MCF 10A (cell line): Measurements from ENCODE around the gene OBSL1. TPM values are rescaled to one million over a fixed set of nuclear protein-coding genes. Genes with fewer than 3 reads are reported as not detected.

Experiments
- BruUV-seq: library from RNA; stranded (reverse); fragments of 400-500 nt; replicated peaks from 2 replicates; lab custom pipeline; 2021; lab: Mats Ljungman, UMichigan
- CTCF ChIA-PET: fragments of 300-600 bp; sonication (Branson Sonifier 250); formaldehyde crosslinking; extraction: SDS; loops from one replicate; lab custom pipeline; 2021; ENCODE audit warnings: antibody characterized with exemption, inconsistent platforms; lab: Yijun Ruan, JAX
- POLR2A ChIA-PET: fragments of 300-600, 350-650 bp; sonication (Branson Sonifier 250); formaldehyde crosslinking; extraction: SDS; loops from one replicate; lab custom pipeline; 2020; ENCODE audit warnings: antibody characterized with exemption, inconsistent platforms; lab: Yijun Ruan, JAX
- DNase-seq: peaks from one replicate; pipeline ENCODE4 v3.0.0-alpha.2; 2018; ENCODE audit not compliant: unreplicated experiment
- H3K27ac Mint-ChIP-seq: one replicate; pipeline ENCODE4 v1.8.0; 2022; ENCODE audit warnings: mild to moderate bottlenecking, low read depth, mixed read lengths; ENCODE audit not compliant: unreplicated experiment
- H3K27me3 Mint-ChIP-seq: one replicate; pipeline ENCODE4 v1.8.0; 2022; ENCODE audit warnings: mixed read lengths; ENCODE audit not compliant: insufficient read depth, unreplicated experiment
- H3K36me3 Mint-ChIP-seq: one replicate; pipeline ENCODE4 v1.8.0; 2022; ENCODE audit warnings: mild to moderate bottlenecking, moderate library complexity, mixed read lengths; ENCODE audit not compliant: insufficient read depth, unreplicated experiment
- H3K4me1 Mint-ChIP-seq: one replicate; pipeline ENCODE4 v1.8.0; 2022; ENCODE audit warnings: mixed read lengths; ENCODE audit not compliant: insufficient read depth, unreplicated experiment
- H3K4me3 Mint-ChIP-seq: one replicate; pipeline ENCODE4 v1.8.0; 2022; ENCODE audit warnings: mild to moderate bottlenecking, moderate library complexity, mixed read lengths; ENCODE audit not compliant: unreplicated experiment
- H3K9me3 Mint-ChIP-seq: one replicate; pipeline ENCODE4 v1.8.0; 2022; ENCODE audit warnings: mixed read lengths; ENCODE audit not compliant: unreplicated experiment
- intact Hi-C: fragments of 100-400 bp; cut with micrococcal nuclease; formaldehyde crosslinking; loops from 2 replicates; pipeline ENCODE4 v1.14.1; 2022
- total RNA-seq: library from RNA; stranded (reverse); gene quantifications from 2 replicates; pipeline ENCODE4 v1.2.3, GENCODE V29; 2022
- TF ChIP-seq, protein P1 (sequence below): fragments of 200-600 bp; IDR thresholded peaks from one replicate; pipeline ENCODE4 v1.8.0; 2022; ENCODE audit warnings: antibody characterized with exemption, mild to moderate bottlenecking; ENCODE audit not compliant: unreplicated experiment

The OBSL1 gene
- total RNA-seq, 1 experiment from 2014 or later, result 29.0 TPM

GRCh38 chr2:219547621-219548020 lies 23.7 kb downstream of the OBSL1 start:
- Mint-ChIP-seq H3K4me1 (peaks cover 12% of the 10 kb centered on the region), H3K36me3 (no peaks in the 10 kb centered on the region), H3K27me3 (no peaks in the 10 kb centered on the region), H3K4me3 (no peak overlapping the region), H3K9me3 (no peaks in the 10 kb centered on the region), H3K27ac (no peak overlapping the region)
- BruUV-seq, result no TSS peak
- intact Hi-C loops, result no loop called here
- POLR2A ChIA-PET, result no interaction called here
- CTCF ChIA-PET, result interaction anchor here (0.6 to 3.0 kb wide), 3 partner anchors 12 to 1391 kb away, joined by 3 to 21 read pairs (median 3); no protein-coding TSS in a partner anchor
- TF ChIP-seq, protein P1, sequence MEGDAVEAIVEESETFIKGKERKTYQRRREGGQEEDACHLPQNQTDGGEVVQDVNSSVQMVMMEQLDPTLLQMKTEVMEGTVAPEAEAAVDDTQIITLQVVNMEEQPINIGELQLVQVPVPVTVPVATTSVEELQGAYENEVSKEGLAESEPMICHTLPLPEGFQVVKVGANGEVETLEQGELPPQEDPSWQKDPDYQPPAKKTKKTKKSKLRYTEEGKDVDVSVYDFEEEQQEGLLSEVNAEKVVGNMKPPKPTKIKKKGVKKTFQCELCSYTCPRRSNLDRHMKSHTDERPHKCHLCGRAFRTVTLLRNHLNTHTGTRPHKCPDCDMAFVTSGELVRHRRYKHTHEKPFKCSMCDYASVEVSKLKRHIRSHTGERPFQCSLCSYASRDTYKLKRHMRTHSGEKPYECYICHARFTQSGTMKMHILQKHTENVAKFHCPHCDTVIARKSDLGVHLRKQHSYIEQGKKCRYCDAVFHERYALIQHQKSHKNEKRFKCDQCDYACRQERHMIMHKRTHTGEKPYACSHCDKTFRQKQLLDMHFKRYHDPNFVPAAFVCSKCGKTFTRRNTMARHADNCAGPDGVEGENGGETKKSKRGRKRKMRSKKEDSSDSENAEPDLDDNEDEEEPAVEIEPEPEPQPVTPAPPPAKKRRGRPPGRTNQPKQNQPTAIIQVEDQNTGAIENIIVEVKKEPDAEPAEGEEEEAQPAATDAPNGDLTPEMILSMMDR, result no peak
- DNase-seq, result no peak

DNA sequence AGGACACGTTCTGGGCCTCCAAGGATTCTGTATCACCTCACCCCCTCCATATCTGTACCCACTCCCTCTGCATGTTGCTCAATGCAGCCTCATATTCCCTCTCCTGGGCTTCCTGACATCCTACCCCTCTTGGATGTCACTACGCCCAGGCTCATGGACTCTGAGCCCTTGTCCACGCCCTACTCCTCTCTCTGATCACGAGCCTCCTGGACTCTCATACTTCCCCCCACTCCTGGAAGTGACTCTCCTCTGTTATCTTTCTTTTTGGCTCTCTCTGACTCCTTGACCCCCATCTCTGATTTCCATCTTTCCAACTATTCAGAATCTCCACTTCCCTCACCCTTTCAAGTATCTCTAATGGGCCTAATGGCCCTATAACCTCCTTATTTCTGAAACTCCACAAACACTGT lies 25.4 kb downstream of the OBSL1 start:
- CTCF ChIA-PET, result interaction anchor here (1.0 to 2.0 kb wide), 2 partner anchors 15 to 16 kb away, joined by 4 read pairs; no protein-coding TSS in a partner anchor
- TF ChIP-seq, protein P1, result no peak
- intact Hi-C loops, result no loop called here

GRCh38 chr2:219545295-219545942 lies 25.9 kb downstream of the OBSL1 start:
- no peak for DNase-seq
- H3K27ac Mint-ChIP-seq, result no peak overlapping the region
- POLR2A ChIA-PET, result interaction anchor here (0.7 to 4.2 kb wide), 3 partner anchors 48 to 144 kb away, joined by 3 to 55 read pairs (median 38); no protein-coding TSS in a partner anchor
- no TSS peak for BruUV-seq
- peaks cover 12% of the 10 kb centered on the region for H3K4me1 Mint-ChIP-seq
- H3K27me3 Mint-ChIP-seq, result no peaks in the 10 kb centered on the region
- TF ChIP-seq, protein P1, result no peak
- CTCF ChIA-PET, result interaction anchor here (0.7 to 3.0 kb wide), 4 partner anchors 14 to 159 kb away, joined by 3 to 22 read pairs (median 4); no protein-coding TSS in a partner anchor
- H3K36me3 Mint-ChIP-seq, result peaks cover 10% of the 10 kb centered on the region
- intact Hi-C loops, result no loop called here
- H3K9me3 Mint-ChIP-seq, result no peaks in the 10 kb centered on the region
- H3K4me3 Mint-ChIP-seq, result no peak overlapping the region

More for the DNA sequence above, 25.4 kb downstream of the OBSL1 start:
- Mint-ChIP-seq H3K9me3 (no peaks in the 10 kb centered on the region), H3K36me3 (peaks cover 8% of the 10 kb centered on the region), H3K4me1 (peaks cover 15% of the 10 kb centered on the region), H3K4me3 (no peak overlapping the region), H3K27me3 (no peaks in the 10 kb centered on the region), H3K27ac (no peak overlapping the region)
- no TSS peak for BruUV-seq
- POLR2A ChIA-PET, result no interaction called here
- no peak for DNase-seq

DNA sequence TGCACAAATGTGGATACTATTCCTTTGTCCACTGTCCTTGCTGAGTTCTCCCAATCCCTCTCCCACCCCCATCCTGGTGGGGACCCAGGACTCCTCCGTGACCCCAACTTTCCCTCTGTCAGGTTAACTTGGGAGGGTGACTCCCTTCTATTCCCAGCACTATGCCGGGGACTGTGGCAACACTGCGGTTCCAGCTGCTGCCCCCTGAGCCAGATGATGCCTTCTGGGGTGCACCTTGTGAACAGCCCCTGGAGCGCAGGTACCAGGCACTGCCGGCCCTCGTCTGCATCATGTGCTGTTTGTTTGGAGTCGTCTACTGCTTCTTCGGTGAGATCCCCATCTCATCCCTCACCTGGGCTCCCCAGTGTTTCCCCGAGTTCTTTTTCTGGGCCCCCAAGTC lies 26.8 kb downstream of the OBSL1 start:
- POLR2A ChIA-PET, result interaction anchor here (0.7 to 4.2 kb wide), 9 partner anchors 27 to 266 kb away, joined by 3 to 55 read pairs (median 5); partner anchors contain the start of genes DNAJB2, INHA, OBSL1 and STK11IP
- peaks cover 18% of the 10 kb centered on the region for H3K36me3 Mint-ChIP-seq
- BruUV-seq, result no TSS peak
- H3K4me3 Mint-ChIP-seq, result peak overlapping the region; percentile 75
- H3K27ac Mint-ChIP-seq, result no peak overlapping the region
- H3K4me1 Mint-ChIP-seq, result peaks cover 12% of the 10 kb centered on the region
- H3K27me3 Mint-ChIP-seq, result no peaks in the 10 kb centered on the region
- no peak for DNase-seq
- intact Hi-C loops, result no loop called here
- no peaks in the 10 kb centered on the region for H3K9me3 Mint-ChIP-seq
- CTCF ChIA-PET, result interaction anchor here (0.6 to 3.0 kb wide), 5 partner anchors 14 to 160 kb away, joined by 3 to 22 read pairs (median 4); no protein-coding TSS in a partner anchor
- TF ChIP-seq, protein P1, result no peak
